Measurements from ENCODE around the gene ATP5F1A. TPM values are rescaled to one million over a fixed set of nuclear protein-coding genes. Genes with fewer than 3 reads are reported as not detected.

ATP5F1A gene
- total RNA-seq, 1 donor from 2014 or later: 474 TPM

GRCh38 chr18:46046688-46047087 is 51.4 kb downstream of the ATP5F1A start:
- Histone ChIP-seq H3K4me2 (ENCODE audit: low read length) (no peak overlapping the region), H3K9me3 (ENCODE audit: insufficient read depth, low read depth, low read length) (no peaks in the 10 kb centered on the region), H4K20me1 (ENCODE audit: insufficient read depth, low read length) (no peaks in the 10 kb centered on the region), H3K27me3 (ENCODE audit: insufficient read depth, low read length) (no peaks in the 10 kb centered on the region), H3K4me1 (ENCODE audit: insufficient read depth, low read length) (peaks cover 7% of the 10 kb centered on the region), H3K4me3 (ENCODE audit: insufficient read depth, low read depth, low read length) (no peak overlapping the region), H3K27ac (ENCODE audit: low read depth, low read length) (no peak overlapping the region), H3K9ac (ENCODE audit: low read length) (no peak overlapping the region), H3K79me2 (ENCODE audit: insufficient read depth, low read length) (no peaks in the 10 kb centered on the region), H2AFZ (ENCODE audit: low read depth, low read length) (no peak overlapping the region), H3K36me3 (ENCODE audit: insufficient read depth, low read length) (no peaks in the 10 kb centered on the region)
- Mint-ChIP-seq H3K9me3 (ENCODE audit: unreplicated experiment) (no peaks in the 10 kb centered on the region), H3K4me3 (ENCODE audit: unreplicated experiment) (no peak overlapping the region), H3K27ac (ENCODE audit: unreplicated experiment) (no peak overlapping the region), H3K27me3 (ENCODE audit: low read depth, unreplicated experiment) (no peaks in the 10 kb centered on the region), H3K36me3 (ENCODE audit: low read depth, unreplicated experiment) (no peaks in the 10 kb centered on the region), H3K4me1 (ENCODE audit: low read depth, unreplicated experiment) (peaks cover 13% of the 10 kb centered on the region)
- TF ChIP-seq, protein P1, sequence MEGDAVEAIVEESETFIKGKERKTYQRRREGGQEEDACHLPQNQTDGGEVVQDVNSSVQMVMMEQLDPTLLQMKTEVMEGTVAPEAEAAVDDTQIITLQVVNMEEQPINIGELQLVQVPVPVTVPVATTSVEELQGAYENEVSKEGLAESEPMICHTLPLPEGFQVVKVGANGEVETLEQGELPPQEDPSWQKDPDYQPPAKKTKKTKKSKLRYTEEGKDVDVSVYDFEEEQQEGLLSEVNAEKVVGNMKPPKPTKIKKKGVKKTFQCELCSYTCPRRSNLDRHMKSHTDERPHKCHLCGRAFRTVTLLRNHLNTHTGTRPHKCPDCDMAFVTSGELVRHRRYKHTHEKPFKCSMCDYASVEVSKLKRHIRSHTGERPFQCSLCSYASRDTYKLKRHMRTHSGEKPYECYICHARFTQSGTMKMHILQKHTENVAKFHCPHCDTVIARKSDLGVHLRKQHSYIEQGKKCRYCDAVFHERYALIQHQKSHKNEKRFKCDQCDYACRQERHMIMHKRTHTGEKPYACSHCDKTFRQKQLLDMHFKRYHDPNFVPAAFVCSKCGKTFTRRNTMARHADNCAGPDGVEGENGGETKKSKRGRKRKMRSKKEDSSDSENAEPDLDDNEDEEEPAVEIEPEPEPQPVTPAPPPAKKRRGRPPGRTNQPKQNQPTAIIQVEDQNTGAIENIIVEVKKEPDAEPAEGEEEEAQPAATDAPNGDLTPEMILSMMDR (IDR thresholded peaks at IDR 0.05; ENCODE audit: insufficient read depth, low read depth, low read length): no peak
- TF ChIP-seq EZH2 (IDR thresholded peaks at IDR 0.05; ENCODE audit: insufficient read depth, low read length): no peak
- no peak for FAIRE-seq
- DNase-seq (ENCODE audit: low read depth): no peak

DNA sequence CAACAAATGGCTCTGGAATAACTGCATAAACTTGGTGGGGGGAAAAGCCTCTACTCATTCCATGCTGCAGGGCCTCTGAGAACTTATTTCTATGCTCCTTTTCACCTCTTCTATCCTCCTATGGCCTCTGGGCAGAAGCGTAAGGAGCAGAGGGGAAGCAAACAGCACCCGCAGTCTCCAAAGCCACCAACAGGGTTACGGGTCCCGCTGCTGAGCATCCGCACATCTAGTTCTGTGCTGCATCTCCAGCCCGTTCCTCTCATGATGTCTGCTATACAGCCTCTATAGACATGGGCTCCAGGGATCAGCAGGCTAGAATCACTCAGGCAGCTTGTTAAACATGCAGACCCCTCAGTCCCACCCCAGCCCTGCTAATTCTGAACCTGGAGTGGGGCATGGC is 52.0 kb downstream of the ATP5F1A start:
- no peak overlapping the region for H2AFZ ChIP-seq (ENCODE audit: low read depth, low read length)
- no peaks in the 10 kb centered on the region for H3K9me3 ChIP-seq (ENCODE audit: insufficient read depth, low read depth, low read length)
- no peak for TF ChIP-seq EZH2 (IDR thresholded peaks at IDR 0.05; ENCODE audit: insufficient read depth, low read length)
- TF ChIP-seq, protein P1 (IDR thresholded peaks at IDR 0.05; ENCODE audit: insufficient read depth, low read depth, low read length): no peak
- H3K27ac Mint-ChIP-seq (ENCODE audit: unreplicated experiment): no peak overlapping the region
- no peaks in the 10 kb centered on the region for H3K27me3 ChIP-seq (ENCODE audit: insufficient read depth, low read length)
- no peak overlapping the region for H3K4me3 ChIP-seq (ENCODE audit: insufficient read depth, low read depth, low read length)
- no peaks in the 10 kb centered on the region for H3K36me3 Mint-ChIP-seq (ENCODE audit: low read depth, unreplicated experiment)
- H3K4me3 Mint-ChIP-seq (ENCODE audit: unreplicated experiment): no peak overlapping the region
- H3K4me1 ChIP-seq (ENCODE audit: insufficient read depth, low read length): peaks cover 7% of the 10 kb centered on the region
- H3K4me1 Mint-ChIP-seq (ENCODE audit: low read depth, unreplicated experiment): peaks cover 10% of the 10 kb centered on the region
- no peak overlapping the region for H3K4me2 ChIP-seq (ENCODE audit: low read length)
- H3K9ac ChIP-seq (ENCODE audit: low read length): no peak overlapping the region
- H3K27me3 Mint-ChIP-seq (ENCODE audit: low read depth, unreplicated experiment): no peaks in the 10 kb centered on the region
- H3K27ac ChIP-seq (ENCODE audit: low read depth, low read length): no peak overlapping the region
- DNase-seq (ENCODE audit: low read depth) (no peak), FAIRE-seq (no peak)
- no peaks in the 10 kb centered on the region for H3K36me3 ChIP-seq (ENCODE audit: insufficient read depth, low read length)
- H3K9me3 Mint-ChIP-seq (ENCODE audit: unreplicated experiment): no peaks in the 10 kb centered on the region
- H3K79me2 ChIP-seq (ENCODE audit: insufficient read depth, low read length): no peaks in the 10 kb centered on the region
- H4K20me1 ChIP-seq (ENCODE audit: insufficient read depth, low read length): no peaks in the 10 kb centered on the region

DNA sequence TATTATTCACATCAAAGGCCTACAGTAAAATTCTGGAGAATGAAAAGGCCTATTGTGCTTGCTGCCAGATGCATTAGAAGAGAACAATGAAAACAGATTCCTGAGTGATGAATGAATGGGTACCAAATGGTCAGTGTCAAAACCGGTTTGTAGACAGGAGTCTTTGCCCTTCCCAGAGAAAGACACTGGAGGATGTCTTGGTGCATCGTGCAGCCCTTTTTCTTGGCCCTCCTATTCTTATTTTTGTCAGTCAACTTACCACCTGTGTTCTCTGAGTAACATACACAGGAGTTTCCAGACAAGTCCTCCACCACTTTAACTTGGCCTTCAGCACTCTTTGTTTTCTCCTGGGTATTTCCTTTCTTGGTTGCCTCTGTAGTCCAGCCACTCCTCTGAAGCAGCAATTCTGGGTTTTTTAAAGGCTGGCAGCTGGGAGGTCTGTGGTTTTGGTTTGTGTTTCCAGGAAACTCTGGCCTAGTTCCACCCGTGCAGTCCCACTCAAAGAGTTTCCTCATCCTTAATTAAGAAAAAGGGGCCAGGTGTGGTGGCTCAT is 55.4 kb downstream of the ATP5F1A start:
- Histone ChIP-seq H3K9me3 (ENCODE audit: insufficient read depth, low read depth, low read length) (no peaks in the 10 kb centered on the region), H3K9ac (ENCODE audit: low read length) (no peak overlapping the region), H3K79me2 (ENCODE audit: insufficient read depth, low read length) (no peaks in the 10 kb centered on the region), H4K20me1 (ENCODE audit: insufficient read depth, low read length) (no peaks in the 10 kb centered on the region), H3K4me3 (ENCODE audit: insufficient read depth, low read depth, low read length) (no peak overlapping the region), H3K4me2 (ENCODE audit: low read length) (no peak overlapping the region), H3K4me1 (ENCODE audit: insufficient read depth, low read length) (peaks cover 18% of the 10 kb centered on the region), H3K27ac (ENCODE audit: low read depth, low read length) (no peak overlapping the region), H2AFZ (ENCODE audit: low read depth, low read length) (no peak overlapping the region), H3K27me3 (ENCODE audit: insufficient read depth, low read length) (no peaks in the 10 kb centered on the region), H3K36me3 (ENCODE audit: insufficient read depth, low read length) (no peaks in the 10 kb centered on the region)
- DNase-seq (ENCODE audit: low read depth) (peak; percentile 77), FAIRE-seq (no peak)
- Mint-ChIP-seq H3K27me3 (ENCODE audit: low read depth, unreplicated experiment) (no peaks in the 10 kb centered on the region), H3K27ac (ENCODE audit: unreplicated experiment) (no peak overlapping the region), H3K9me3 (ENCODE audit: unreplicated experiment) (no peaks in the 10 kb centered on the region), H3K4me3 (ENCODE audit: unreplicated experiment) (no peak overlapping the region), H3K4me1 (ENCODE audit: low read depth, unreplicated experiment) (peaks cover 20% of the 10 kb centered on the region), H3K36me3 (ENCODE audit: low read depth, unreplicated experiment) (peaks cover 7% of the 10 kb centered on the region)
- no peak for TF ChIP-seq EZH2 (IDR thresholded peaks at IDR 0.05; ENCODE audit: insufficient read depth, low read length)
- TF ChIP-seq, protein P1 (IDR thresholded peaks at IDR 0.05; ENCODE audit: insufficient read depth, low read depth, low read length): no peak
